ENCODE results near the gene ERICH6. TPM values are rescaled to one million over a fixed set of nuclear protein-coding genes. Genes with fewer than 3 reads are reported as not detected.

Gene ERICH6
- total RNA-seq, 2 donors from 2014 or later = 0.92 to 1.6 TPM

DNA sequence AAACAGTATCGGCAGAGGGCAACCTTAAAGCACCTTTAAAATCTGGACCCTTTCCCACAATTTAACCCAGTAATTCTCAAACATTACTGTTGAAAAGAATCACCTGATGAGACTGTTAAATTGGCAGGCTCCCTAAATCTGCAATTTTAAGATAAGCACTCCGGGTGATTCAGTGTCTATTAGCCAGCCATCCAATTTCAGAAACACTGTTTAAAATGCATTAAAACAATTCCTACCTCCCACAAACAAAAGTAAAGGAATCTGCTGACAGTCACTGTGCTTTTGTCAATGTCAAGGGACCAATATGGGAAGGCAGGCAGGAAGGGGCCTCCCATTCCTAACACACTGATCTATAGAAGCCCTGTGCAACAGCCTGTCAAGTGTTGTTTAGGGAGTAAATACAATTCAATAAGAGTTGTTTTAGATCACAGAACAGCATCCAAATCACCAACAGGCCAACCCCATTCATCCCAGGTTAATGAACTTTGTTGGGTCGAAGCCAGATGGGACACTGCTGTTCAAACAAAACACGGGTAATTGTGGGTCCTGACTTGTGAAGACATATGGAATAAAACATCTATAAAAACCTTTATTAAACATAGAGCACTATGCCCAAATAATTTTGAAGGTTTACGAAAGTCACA, 37.9 kb upstream of the ERICH6 start:
- ATAC-seq (no peak), DNase-seq (no peak)
- peak overlapping the region; percentile 90 for H3K27ac Mint-ChIP-seq
- peaks cover 2% of the 10 kb centered on the region for H3K36me3 Mint-ChIP-seq (ENCODE audit: low read depth)
- no peaks in the 10 kb centered on the region for H3K27me3 Mint-ChIP-seq
- H3K9me3 ChIP-seq (ENCODE audit: control insufficient read depth, low read length, poor library complexity, severe bottlenecking) = no peaks in the 10 kb centered on the region
- peaks cover 49% of the 10 kb centered on the region for H3K4me1 Mint-ChIP-seq
- no peak overlapping the region for H3K4me3 Mint-ChIP-seq

DNA sequence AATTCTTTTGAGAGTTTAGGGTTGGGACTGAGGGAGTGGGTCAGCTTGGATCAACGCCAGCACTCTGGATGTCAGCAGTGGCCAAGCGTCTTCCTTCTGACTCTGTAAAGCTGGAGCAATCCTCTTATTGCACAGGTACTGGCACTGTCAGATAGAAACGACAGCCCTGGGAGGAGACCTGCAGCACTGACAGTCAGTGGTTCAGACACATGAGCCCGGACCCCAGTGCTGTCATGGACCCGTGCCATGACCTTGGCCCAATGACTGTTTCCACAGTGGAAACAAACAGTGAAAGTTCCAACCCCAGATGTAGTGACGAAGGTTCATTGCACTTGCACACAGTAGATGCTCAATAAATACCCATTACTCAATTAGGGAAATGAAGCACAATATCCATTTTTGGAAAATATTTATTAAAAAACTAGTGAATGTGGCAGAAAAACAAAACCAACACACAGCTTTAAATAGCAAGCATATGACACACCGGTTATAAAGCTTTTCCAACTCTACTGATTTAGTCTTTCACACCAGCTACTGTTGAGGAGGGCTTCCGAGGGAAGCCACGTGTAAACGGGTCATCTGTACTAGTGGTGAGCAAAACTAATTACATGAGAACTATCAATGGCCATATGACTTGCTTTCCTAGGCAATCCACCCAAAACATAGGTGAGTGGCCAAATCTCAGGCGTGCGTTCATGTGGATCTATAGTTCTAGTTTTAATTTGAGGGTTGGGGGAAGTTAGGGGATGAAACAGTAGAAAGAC, 37.2 kb upstream of the ERICH6 start:
- Mint-ChIP-seq H3K36me3 (ENCODE audit: low read depth) (peaks cover 2% of the 10 kb centered on the region), H3K27me3 (no peaks in the 10 kb centered on the region), H3K27ac (peak overlapping the region; percentile 90), H3K4me3 (peak overlapping the region; percentile 31), H3K4me1 (peaks cover 47% of the 10 kb centered on the region)
- H3K9me3 ChIP-seq (ENCODE audit: control insufficient read depth, low read length, poor library complexity, severe bottlenecking) = no peaks in the 10 kb centered on the region
- ATAC-seq (no peak), DNase-seq (no peak)

DNA sequence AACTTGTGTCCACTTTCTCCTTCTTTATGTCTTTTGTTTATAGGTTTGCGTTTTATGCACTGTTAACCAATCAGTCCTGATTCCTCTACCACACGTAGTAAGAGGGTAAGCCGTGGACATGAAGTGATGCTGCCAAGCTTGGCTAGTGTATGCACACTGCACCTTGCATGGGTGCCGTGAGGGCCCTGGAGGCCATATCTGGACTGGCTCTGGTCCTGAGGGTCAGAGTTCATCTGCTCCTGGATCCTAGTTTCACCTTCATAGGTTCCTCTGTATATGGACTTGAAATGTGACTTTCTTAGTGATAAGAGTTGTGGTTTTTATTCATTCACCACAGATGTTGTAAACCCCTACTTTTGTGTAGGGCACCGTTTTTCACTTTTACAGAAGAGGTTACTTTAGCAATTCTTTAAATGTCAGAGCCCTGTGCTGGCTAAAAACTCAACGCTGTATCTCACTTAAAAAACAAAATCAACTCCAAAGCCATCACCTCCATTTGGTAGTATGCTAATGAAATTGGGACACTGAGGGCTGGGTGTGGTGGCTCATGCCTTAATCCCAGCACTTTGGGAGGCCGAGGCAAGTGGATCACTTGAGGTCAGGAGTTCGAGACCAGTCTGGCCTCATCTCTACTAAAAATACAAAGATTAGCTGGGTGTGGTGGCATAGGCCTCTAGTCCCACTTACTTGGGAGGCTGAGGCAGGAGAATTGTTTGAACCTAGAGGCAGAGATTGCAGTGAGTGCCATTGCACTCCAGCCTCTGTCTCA, 36.3 kb upstream of the ERICH6 start:
- H3K9me3 ChIP-seq (ENCODE audit: control insufficient read depth, low read length, poor library complexity, severe bottlenecking) = no peaks in the 10 kb centered on the region
- Mint-ChIP-seq H3K4me1 (peaks cover 45% of the 10 kb centered on the region), H3K36me3 (ENCODE audit: low read depth) (peaks cover 4% of the 10 kb centered on the region), H3K27me3 (no peaks in the 10 kb centered on the region), H3K4me3 (peak overlapping the region; percentile 31), H3K27ac (peak overlapping the region; percentile 90)
- ATAC-seq (peak; percentile 52), DNase-seq (no peak)

DNA sequence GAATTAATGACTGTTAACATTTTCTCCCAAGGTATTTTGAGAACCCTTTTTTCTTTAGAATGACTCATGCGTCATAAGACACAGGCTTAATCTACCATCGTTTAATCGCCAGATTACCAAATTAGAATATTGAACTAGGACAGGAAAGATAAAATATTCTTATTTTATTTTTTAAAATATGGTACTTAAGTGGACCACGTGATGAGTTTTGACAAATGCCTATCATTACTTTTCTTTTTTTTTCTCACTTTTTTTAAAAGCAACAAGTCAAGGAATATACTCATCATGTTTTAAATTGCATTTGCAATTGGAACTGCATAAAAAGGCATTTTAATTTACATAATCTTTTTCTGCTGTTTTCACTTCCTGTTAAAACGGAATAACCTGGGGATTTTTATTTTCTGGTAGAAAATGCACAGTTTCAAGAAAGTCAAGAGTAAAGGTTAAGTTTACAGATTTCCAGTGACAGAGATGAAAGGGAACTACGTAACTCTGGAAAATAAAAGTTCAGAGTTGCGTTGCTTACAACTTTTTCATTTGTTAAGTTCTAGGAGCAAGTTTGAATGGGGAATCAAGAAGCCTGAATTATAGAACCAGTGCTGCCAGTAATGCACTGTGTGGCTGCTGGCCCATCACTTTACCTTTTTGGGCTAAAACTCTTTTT, 35.6 kb upstream of the ERICH6 start:
- ATAC-seq (peak; percentile 35), DNase-seq (no peak)
- H3K4me1 Mint-ChIP-seq = peaks cover 39% of the 10 kb centered on the region
- no peaks in the 10 kb centered on the region for H3K9me3 ChIP-seq (ENCODE audit: control insufficient read depth, low read length, poor library complexity, severe bottlenecking)
- H3K4me3 Mint-ChIP-seq = no peak overlapping the region
- H3K27me3 Mint-ChIP-seq = no peaks in the 10 kb centered on the region
- peak overlapping the region; percentile 90 for H3K27ac Mint-ChIP-seq
- peaks cover 6% of the 10 kb centered on the region for H3K36me3 Mint-ChIP-seq (ENCODE audit: low read depth)

DNA sequence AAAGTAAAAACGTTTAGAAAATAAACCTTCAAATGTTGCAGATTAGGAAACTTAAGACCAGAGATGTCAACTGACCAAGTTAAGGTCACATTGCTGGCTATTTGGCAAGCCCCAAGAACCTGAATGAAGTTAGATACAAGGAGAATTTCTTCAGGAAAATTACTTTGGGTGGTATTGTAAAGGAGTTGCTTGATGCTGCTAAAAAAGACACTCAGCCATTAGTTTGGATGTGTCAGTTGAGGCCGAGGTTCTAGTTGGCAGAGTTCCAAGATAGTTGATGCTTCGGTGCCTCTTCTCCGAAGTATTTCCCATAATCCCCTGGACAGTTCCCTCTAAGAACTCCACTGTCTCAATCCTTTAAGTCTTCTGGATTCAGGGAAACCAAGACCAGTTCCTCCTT, 35.0 kb upstream of the ERICH6 start:
- DNase-seq (no peak), ATAC-seq (no peak)
- H3K9me3 ChIP-seq (ENCODE audit: control insufficient read depth, low read length, poor library complexity, severe bottlenecking) = no peaks in the 10 kb centered on the region
- no peak overlapping the region for H3K27ac Mint-ChIP-seq
- peaks cover 37% of the 10 kb centered on the region for H3K4me1 Mint-ChIP-seq
- H3K4me3 Mint-ChIP-seq = no peak overlapping the region
- peaks cover 6% of the 10 kb centered on the region for H3K36me3 Mint-ChIP-seq (ENCODE audit: low read depth)
- H3K27me3 Mint-ChIP-seq = no peaks in the 10 kb centered on the region

DNA sequence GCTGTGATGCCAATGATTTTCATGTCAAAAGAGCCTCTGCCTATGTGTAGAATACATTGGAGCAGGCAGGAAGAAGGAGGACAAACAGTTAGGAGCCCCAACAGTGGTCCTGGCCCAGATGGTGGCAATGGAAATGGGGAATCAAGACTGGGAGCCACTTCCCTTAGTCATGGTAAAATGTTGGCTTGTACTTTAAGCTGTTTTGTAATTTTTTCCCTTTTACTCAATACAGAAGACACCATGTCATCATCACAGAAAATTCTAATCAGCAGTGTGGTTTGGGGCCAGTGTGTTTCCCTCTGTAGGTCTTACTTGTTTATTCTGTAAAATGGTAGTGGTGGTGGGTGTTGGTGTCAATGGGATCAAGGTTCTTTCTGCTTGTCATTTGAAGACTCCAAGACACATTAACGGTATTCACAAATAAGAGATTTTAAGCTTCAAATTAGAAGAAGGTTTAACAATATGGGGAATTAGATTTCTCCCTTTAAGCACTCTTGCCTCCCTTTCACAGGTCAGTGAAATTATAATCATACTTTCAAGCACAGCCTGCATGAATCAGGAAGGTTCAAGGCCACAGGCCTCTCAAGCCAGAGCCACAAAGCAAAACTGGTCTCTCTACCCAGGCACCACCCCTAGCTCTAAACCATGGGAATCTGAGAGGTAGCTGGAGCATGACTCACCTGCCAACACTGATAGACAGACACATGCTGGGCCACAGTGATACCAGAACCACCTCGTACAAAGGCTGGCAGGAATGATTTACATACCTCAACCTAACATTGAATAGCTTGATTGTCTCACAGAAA, 34.4 kb upstream of the ERICH6 start:
- no peak for ATAC-seq
- peaks cover 6% of the 10 kb centered on the region for H3K36me3 Mint-ChIP-seq (ENCODE audit: low read depth)
- no peaks in the 10 kb centered on the region for H3K27me3 Mint-ChIP-seq
- DNase-seq = no peak
- H3K9me3 ChIP-seq (ENCODE audit: control insufficient read depth, low read length, poor library complexity, severe bottlenecking) = no peaks in the 10 kb centered on the region
- H3K4me3 Mint-ChIP-seq = no peak overlapping the region
- H3K27ac Mint-ChIP-seq = peak overlapping the region; percentile 29
- H3K4me1 Mint-ChIP-seq = peaks cover 35% of the 10 kb centered on the region

DNA sequence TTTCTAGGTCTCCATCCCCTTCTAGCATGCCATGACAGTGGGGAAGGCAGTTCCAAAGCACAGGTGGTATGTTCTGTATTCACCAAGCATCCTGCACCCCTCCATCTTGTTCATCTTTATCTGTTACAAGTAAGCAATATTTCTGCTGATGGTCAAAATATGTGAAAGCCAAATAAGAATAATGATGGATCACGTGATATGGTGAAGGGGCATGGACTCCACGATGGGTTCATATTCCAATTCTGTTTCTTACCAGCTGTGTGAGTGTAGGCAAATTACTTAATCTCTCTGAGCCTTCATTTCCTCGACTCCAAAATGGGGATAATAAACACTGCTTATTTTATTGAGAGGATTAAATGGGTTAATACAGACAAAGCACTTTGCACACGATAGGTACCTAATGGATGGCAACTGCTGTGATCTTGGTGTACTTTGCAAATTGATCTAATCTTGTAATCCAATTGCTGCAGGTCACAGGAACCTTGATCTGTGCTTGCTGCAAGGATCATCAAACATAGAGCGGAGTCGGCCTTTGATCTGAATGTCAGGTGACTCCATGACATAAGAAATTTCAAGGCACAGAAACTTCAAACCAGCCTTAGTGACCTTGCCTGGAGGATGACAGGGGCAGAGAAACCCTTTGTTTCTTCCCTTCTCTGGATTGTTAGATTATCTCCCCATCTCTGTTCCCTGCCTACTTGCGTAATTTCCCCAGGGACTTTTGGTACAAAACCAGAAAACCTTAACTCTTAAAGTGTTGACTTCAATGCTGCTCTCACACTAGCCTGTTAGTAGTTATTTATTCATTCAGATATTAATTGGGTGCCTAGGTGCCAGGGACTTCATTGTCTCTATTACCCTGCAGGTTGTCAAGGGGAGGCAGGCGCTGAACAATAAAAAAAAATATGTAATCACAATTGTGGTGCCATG, 33.4 kb upstream of the ERICH6 start:
- H3K27ac Mint-ChIP-seq = peak overlapping the region; percentile 81

DNA sequence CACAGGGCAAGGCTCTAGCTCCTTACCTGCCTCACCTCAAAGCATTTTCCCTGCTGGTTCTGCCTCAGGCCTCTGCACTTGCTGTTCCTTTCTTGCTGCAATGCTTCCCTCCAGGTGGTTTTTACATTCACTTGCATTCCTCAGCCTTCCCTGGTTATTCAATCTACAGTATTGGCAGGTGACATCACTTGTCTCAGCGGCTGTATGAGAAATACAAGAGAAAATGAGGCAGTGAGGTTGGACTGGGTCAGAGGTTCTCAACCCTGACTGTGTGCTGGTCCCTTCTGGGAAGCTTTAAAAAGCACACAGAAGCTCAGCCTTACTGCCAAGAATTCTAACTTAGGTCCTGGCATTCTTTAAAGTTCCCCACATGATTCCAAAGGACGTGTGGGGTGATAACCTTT, 32.6 kb upstream of the ERICH6 start:
- no peak overlapping the region for H3K4me3 Mint-ChIP-seq
- DNase-seq (no peak), ATAC-seq (no peak)
- H3K27ac Mint-ChIP-seq = peak overlapping the region; percentile 81
- H3K36me3 Mint-ChIP-seq (ENCODE audit: low read depth) = peaks cover 6% of the 10 kb centered on the region
- peaks cover 29% of the 10 kb centered on the region for H3K4me1 Mint-ChIP-seq
- no peaks in the 10 kb centered on the region for H3K9me3 ChIP-seq (ENCODE audit: control insufficient read depth, low read length, poor library complexity, severe bottlenecking)
- no peaks in the 10 kb centered on the region for H3K27me3 Mint-ChIP-seq

More for the DNA sequence above, 33.4 kb upstream of the ERICH6 start:
- no peaks in the 10 kb centered on the region for H3K9me3 ChIP-seq (ENCODE audit: control insufficient read depth, low read length, poor library complexity, severe bottlenecking)
- DNase-seq (no peak), ATAC-seq (peak; percentile 50)
- Mint-ChIP-seq H3K27me3 (no peaks in the 10 kb centered on the region), H3K4me1 (peaks cover 29% of the 10 kb centered on the region), H3K36me3 (ENCODE audit: low read depth) (peaks cover 6% of the 10 kb centered on the region), H3K4me3 (no peak overlapping the region)

DNA sequence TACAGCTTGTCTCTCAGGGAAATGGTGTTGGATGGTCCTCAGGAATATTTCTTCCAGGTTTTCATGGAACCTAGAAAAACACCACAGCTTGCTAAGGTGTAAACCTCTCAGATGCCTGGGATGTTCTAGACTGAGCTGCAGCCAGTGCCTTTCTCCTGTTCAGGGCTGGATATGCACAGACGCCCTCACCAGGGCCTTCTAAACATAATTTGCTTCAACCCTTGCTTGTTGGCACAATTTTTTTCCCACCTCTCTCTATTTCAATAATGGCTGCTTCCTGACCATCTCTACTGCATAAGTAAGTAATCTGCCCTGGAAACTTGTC, 31.0 kb upstream of the ERICH6 start:
- Mint-ChIP-seq H3K4me3 (no peak overlapping the region), H3K4me1 (peaks cover 18% of the 10 kb centered on the region), H3K27ac (no peak overlapping the region), H3K36me3 (ENCODE audit: low read depth) (peaks cover 5% of the 10 kb centered on the region), H3K27me3 (no peaks in the 10 kb centered on the region)
- ATAC-seq (no peak), DNase-seq (no peak)
- no peaks in the 10 kb centered on the region for H3K9me3 ChIP-seq (ENCODE audit: control insufficient read depth, low read length, poor library complexity, severe bottlenecking)

DNA sequence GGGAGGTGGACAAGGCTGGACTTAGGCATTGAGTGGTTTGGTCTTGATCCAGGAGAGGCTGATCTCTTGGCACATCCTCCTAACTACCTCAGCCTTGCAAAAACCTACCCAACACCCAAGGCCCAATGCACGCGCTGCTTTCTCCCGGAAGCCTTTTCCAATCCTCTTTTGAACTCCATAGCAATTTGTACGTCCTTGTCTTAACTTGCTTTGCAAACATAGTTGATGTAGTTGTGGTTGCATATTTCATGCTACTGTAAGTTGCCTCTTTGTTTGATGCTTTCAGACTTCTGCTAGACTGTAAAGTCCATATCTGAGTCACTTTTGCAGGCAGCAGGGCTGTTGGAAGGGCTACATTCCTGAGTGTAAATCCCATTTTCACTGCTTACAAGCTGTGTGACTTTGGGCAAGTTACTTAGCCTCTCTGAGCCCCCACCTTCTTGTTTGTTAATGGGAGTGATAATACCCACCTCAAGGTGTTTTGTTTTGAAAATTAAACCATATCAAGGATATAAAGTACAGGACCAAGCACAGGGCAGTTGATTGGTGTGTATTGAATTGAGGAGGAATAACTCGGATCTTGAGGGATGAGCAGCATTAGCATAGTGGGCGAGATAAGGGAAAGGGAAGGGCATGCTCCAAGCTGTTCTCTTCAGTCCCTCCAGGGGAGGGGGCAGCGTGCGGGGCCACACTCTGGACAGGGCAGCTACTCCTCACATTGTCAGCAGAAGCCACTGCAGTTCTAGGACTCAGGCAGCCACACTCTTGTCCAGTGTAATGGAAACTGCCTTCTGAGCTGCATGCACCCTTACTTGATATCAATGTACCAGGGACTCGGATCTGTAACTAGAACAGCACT, 30.4 kb upstream of the ERICH6 start:
- no peak overlapping the region for H3K4me3 Mint-ChIP-seq
- ATAC-seq = no peak
- no peaks in the 10 kb centered on the region for H3K27me3 Mint-ChIP-seq

DNA sequence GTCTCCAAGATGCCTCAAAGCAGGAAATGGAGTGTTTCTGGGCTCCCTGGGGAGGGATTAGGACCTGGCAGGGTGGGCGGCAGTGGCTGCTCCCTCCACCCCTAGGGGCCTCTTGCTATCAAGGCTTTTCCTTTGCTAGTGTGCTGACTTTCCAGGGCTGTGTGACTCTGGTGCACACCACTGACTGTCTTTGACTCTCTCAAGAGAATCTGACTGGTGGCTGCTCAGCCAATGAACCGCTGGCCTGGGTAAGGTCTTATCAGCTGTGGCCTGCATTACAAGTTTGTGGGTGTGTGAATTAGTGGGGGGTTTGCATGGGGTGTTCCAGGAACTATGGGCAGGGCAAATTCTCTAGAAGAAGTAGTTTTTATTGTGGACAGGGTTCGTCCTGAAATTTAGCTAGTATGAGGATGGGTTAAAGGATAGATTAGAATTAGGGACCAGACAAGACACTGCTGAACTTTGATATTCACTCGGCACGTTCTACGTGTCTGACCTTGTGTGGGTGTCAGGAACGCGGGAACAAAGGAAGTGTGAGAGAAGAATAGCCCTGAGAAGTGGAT, 29.7 kb upstream of the ERICH6 start:
- H3K9me3 ChIP-seq (ENCODE audit: control insufficient read depth, low read length, poor library complexity, severe bottlenecking) = no peaks in the 10 kb centered on the region
- ATAC-seq (no peak), DNase-seq (no peak)
- H3K4me1 Mint-ChIP-seq = peaks cover 14% of the 10 kb centered on the region
- H3K4me3 Mint-ChIP-seq = no peak overlapping the region
- peaks cover 5% of the 10 kb centered on the region for H3K36me3 Mint-ChIP-seq (ENCODE audit: low read depth)
- no peaks in the 10 kb centered on the region for H3K27me3 Mint-ChIP-seq
- H3K27ac Mint-ChIP-seq = peak overlapping the region; percentile 37

More for the DNA sequence above, 30.4 kb upstream of the ERICH6 start:
- Mint-ChIP-seq H3K27ac (peak overlapping the region; percentile 37), H3K4me1 (peaks cover 14% of the 10 kb centered on the region), H3K36me3 (ENCODE audit: low read depth) (peaks cover 5% of the 10 kb centered on the region)
- H3K9me3 ChIP-seq (ENCODE audit: control insufficient read depth, low read length, poor library complexity, severe bottlenecking) = no peaks in the 10 kb centered on the region
- no peak for DNase-seq
